ENCODE measurements around the gene FIS1. TPM values are rescaled to one million over a fixed set of nuclear protein-coding genes. Genes with fewer than 3 reads are reported as not detected.
A peak's percentile ranks its signal among the peaks of the same experiment; 100 is the strongest.

Gene FIS1
- total RNA-seq, 1 experiment from 2014 or later: 124 TPM

GRCh38 chr7:101248276-101248675 lies 3.4 kb upstream of the FIS1 start:
- Histone ChIP-seq H3T11ph (ENCODE audit: low read length) (no peak overlapping the region), H3K23me2 (ENCODE audit: insufficient read length, low read depth, low read length, poor library complexity, severe bottlenecking) (peaks cover 17% of the 10 kb centered on the region), H3K4ac (ENCODE audit: low read depth, low read length) (no peak overlapping the region), H3K4me2 (ENCODE audit: insufficient read depth, insufficient read length, low read length) (no peak overlapping the region), H2BK12ac (ENCODE audit: insufficient read length, low read depth, low read length) (no peak overlapping the region), H2BK120ac (ENCODE audit: low read depth, low read length, poor library complexity, severe bottlenecking) (no peak overlapping the region), H3K27me3 (ENCODE audit: insufficient read depth, low read length) (no peaks in the 10 kb centered on the region), H3K79me2 (ENCODE audit: insufficient read depth, low read length) (peaks cover 10% of the 10 kb centered on the region; the same call in 1 of the 2 replicates), H3K56ac (ENCODE audit: insufficient read length, low read depth, low read length) (no peak overlapping the region), H4K91ac (ENCODE audit: insufficient read length, low read depth, low read length) (no peak overlapping the region), H3K79me1 (ENCODE audit: insufficient read depth, low read depth, low read length, poor library complexity, severe bottlenecking) (peaks cover 8% of the 10 kb centered on the region), H2BK15ac (ENCODE audit: low read depth, low read length) (no peak overlapping the region), H2AFZ (ENCODE audit: low read length) (no peak overlapping the region), H3K18ac (ENCODE audit: insufficient read length, low read depth, low read length) (no peak overlapping the region), H3K9me3 (ENCODE audit: control insufficient read depth, low read depth, low read length) (no peaks in the 10 kb centered on the region), H3K23ac (ENCODE audit: insufficient read length, low read depth, low read length) (no peak overlapping the region), H4K5ac (ENCODE audit: insufficient read length, low read depth, low read length) (no peak overlapping the region), H2BK20ac (ENCODE audit: low read depth, low read length, poor library complexity, severe bottlenecking) (no peak overlapping the region), H3K4me1 (ENCODE audit: insufficient read depth, low read length) (peaks cover 3% of the 10 kb centered on the region; the same call in 1 of the 2 replicates), H3K27ac (ENCODE audit: insufficient read length, low read depth, low read length) (no peak overlapping the region), H2AK5ac (ENCODE audit: insufficient read length, low read length) (no peak overlapping the region), H2BK5ac (ENCODE audit: insufficient read length, low read length) (no peak overlapping the region), H4K8ac (replicated peaks; ENCODE audit: insufficient read length, low read depth, low read length) (no peak overlapping the region), H3K9ac (ENCODE audit: extremely low read depth, insufficient read length, low read length) (no peak overlapping the region), H3K14ac (ENCODE audit: insufficient read depth, low read length) (no peak overlapping the region), H4K20me1 (ENCODE audit: control insufficient read depth, insufficient read depth, insufficient read length) (peaks cover 4% of the 10 kb centered on the region)
- DNase-seq: no peak
- Mint-ChIP-seq H3K27ac (peak overlapping the region in 1 of 3 experiments; percentile 35; a peak in 1 of 7 replicates), H3K36me3 (ENCODE audit: insufficient read depth in 1 of 3, low read depth in 3 of 3) (peaks cover 8 to 39% (median 29%) of the 10 kb centered on the region in 3 experiments), H3K27me3 (ENCODE audit: low read depth) (no peaks in the 10 kb centered on the region; the same call in 1 of the 2 replicates), H3K4me1 (peaks cover 25 to 31% of the 10 kb centered on the region in 2 experiments), H3K9me3 (no peaks in the 10 kb centered on the region), H3K4me3 (no peak overlapping the region)
- WGBS (ENCODE audit: extremely low coverage, insufficient read length, low lambda C conversion rate): no CpG with 5 or more reads among the region's 5 CpGs
- TF ChIP-seq CTCF (conservative IDR thresholded peaks at IDR 0.05): peak; percentile 38; the same call in 2 of the 3 replicates

Data from H9 (cell line).